ENCODE results near the gene RIPPLY3.

The RIPPLY3 gene

GRCh38 chr21:37005548-37006485 lies 685 bp upstream of the RIPPLY3 start:
- TF ChIP-seq FOXA1 (IDR thresholded peaks at IDR 0.05) = no peak
- no peak for TF ChIP-seq FOXM1 (IDR thresholded peaks at IDR 0.05; ENCODE audit: borderline replicate concordance)
- ChIA-PET CTCF (no interaction called here), POLR2A (no interaction called here)
- DNase-seq (ENCODE audit: extremely low spot score) = no peak

GRCh38 chr21:37008724-37009123 lies 2.2 kb downstream of the RIPPLY3 start:
- DNase-seq (ENCODE audit: extremely low spot score) = no peak
- ChIA-PET CTCF (interaction anchor here (1.5 kb wide), 1 partner anchor 19 kb away, joined by 4 read pairs; no protein-coding TSS in a partner anchor), POLR2A (no interaction called here)
- TF ChIP-seq SP1 (IDR thresholded peaks at IDR 0.05) = no peak
- TF ChIP-seq ARNT (IDR thresholded peaks at IDR 0.05) = no peak
- TF ChIP-seq CTBP1 (IDR thresholded peaks at IDR 0.05; ENCODE audit: borderline replicate concordance) = no peak
- no peak for TF ChIP-seq TARDBP (IDR thresholded peaks at IDR 0.05)
- no peak for TF ChIP-seq ZNF384 (IDR thresholded peaks at IDR 0.05)
- TF ChIP-seq, protein P1, sequence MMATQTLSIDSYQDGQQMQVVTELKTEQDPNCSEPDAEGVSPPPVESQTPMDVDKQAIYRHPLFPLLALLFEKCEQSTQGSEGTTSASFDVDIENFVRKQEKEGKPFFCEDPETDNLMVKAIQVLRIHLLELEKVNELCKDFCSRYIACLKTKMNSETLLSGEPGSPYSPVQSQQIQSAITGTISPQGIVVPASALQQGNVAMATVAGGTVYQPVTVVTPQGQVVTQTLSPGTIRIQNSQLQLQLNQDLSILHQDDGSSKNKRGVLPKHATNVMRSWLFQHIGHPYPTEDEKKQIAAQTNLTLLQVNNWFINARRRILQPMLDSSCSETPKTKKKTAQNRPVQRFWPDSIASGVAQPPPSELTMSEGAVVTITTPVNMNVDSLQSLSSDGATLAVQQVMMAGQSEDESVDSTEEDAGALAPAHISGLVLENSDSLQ (IDR thresholded peaks at IDR 0.05) = no peak
- TF ChIP-seq FOXM1 (IDR thresholded peaks at IDR 0.05; ENCODE audit: borderline replicate concordance) = no peak
- no peak for TF ChIP-seq BHLHE40 (IDR thresholded peaks at IDR 0.05; ENCODE audit: borderline replicate concordance)
- TF ChIP-seq FOXK2 (IDR thresholded peaks at IDR 0.05) = no peak
- no peak for TF ChIP-seq NFRKB (IDR thresholded peaks at IDR 0.05)
- no peak for TF ChIP-seq L3MBTL2 (conservative IDR thresholded peaks at IDR 0.05)
- TF ChIP-seq ELF4 (IDR thresholded peaks at IDR 0.05) = no peak
- no peak for TF ChIP-seq LEF1 (IDR thresholded peaks at IDR 0.05; ENCODE audit: borderline replicate concordance)
- no peak for TF ChIP-seq SUZ12 (IDR thresholded peaks at IDR 0.05)
- TF ChIP-seq FOXA1 (IDR thresholded peaks at IDR 0.05) = no peak
- no peak for TF ChIP-seq HDGF (IDR thresholded peaks at IDR 0.05; ENCODE audit: borderline replicate concordance)

DNA sequence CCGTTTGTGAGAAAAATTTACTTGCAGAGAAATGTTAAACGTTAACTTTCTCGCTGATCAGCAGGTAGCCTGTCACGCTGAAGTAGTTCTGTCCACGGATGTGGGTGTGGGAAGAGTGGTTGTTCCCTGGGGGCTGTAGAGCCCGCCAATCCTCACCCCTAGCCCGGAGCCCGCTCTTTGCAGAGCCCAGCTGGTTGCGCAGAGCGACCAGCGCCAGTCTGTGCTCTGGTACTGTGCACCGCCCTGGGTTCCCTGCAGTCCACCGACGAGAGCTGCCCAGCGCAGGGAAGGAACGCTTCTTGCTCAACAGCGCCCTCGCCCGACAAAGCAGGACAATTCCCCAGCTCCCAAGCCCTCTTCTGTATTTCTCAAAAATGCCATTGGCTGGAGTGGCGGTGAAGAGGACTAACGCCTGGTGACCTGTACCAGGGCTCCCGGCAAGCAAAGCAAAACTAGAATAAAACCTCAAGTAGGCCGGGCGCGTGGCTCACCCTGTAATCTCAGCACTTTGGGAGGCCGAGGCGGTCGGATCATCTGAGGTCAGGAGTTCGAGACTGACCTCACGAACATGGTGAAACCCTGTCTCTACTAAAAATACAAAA lies 3.3 kb downstream of the RIPPLY3 start:
- TF ChIP-seq ARNT (IDR thresholded peaks at IDR 0.05) (0 out of 2 replicates have a peak, but pooled peaks have one; percentile 7), FOXA1 (IDR thresholded peaks at IDR 0.05) (no peak)
- ChIA-PET CTCF (interaction anchor here (0.8 to 1.4 kb wide), 3 partner anchors 9 to 44 kb away, joined by 3 to 6 read pairs (median 3); partner anchors contain the start of gene HLCS), POLR2A (interaction anchor here (0.6 to 2.9 kb wide), 4 partner anchors 10 to 73 kb away, joined by 3 to 9 read pairs (median 3); no protein-coding TSS in a partner anchor)
- peak; percentile 95 for DNase-seq (ENCODE audit: extremely low spot score)

- POLR2A ChIA-PET = no interaction called here
- TF ChIP-seq FOXA1 (IDR thresholded peaks at IDR 0.05) (no peak), FOXM1 (IDR thresholded peaks at IDR 0.05; ENCODE audit: borderline replicate concordance) (no peak), TARDBP (IDR thresholded peaks at IDR 0.05) (no peak)
- CTCF ChIA-PET = no interaction called here
- no peak for DNase-seq (ENCODE audit: extremely low spot score)
Measured at GRCh38 chr21:37017951-37018679, 11.6 kb downstream of the RIPPLY3 start.

DNA sequence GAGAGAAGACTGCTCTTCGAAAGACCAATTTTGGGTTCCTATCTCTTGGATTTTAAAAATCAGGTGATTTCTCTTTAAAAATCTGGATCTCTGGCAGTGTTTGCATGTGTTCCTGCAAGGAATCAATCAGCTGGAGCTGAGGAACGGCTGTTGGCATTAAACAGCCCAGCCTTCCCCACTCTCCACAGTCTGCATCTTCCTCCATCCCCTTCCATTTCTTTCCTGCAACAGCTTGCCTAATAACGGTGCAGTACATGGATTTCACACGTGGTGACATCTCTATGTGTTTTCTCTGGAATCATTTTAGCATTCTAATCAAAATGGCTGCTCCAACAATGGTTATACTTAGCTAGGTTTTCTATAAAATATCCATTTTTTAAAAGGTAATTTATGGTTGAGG lies 20.0 kb downstream of the RIPPLY3 start:
- no peak for DNase-seq (ENCODE audit: extremely low spot score)
- TF ChIP-seq L3MBTL2 (conservative IDR thresholded peaks at IDR 0.05) (no peak), CTBP1 (IDR thresholded peaks at IDR 0.05; ENCODE audit: borderline replicate concordance) (no peak), ARNT (IDR thresholded peaks at IDR 0.05) (no peak), LEF1 (IDR thresholded peaks at IDR 0.05; ENCODE audit: borderline replicate concordance) (no peak), HDGF (IDR thresholded peaks at IDR 0.05; ENCODE audit: borderline replicate concordance) (no peak), FOXM1 (IDR thresholded peaks at IDR 0.05; ENCODE audit: borderline replicate concordance) (no peak), ELF4 (IDR thresholded peaks at IDR 0.05) (no peak), ZNF384 (IDR thresholded peaks at IDR 0.05) (no peak), BHLHE40 (IDR thresholded peaks at IDR 0.05; ENCODE audit: borderline replicate concordance) (no peak), SUZ12 (IDR thresholded peaks at IDR 0.05) (no peak), TARDBP (IDR thresholded peaks at IDR 0.05) (no peak), FOXK2 (IDR thresholded peaks at IDR 0.05) (no peak), SP1 (IDR thresholded peaks at IDR 0.05) (no peak)
- TF ChIP-seq, protein P1 (IDR thresholded peaks at IDR 0.05) = no peak
- CTCF ChIA-PET = no interaction called here
- POLR2A ChIA-PET = no interaction called here

DNA sequence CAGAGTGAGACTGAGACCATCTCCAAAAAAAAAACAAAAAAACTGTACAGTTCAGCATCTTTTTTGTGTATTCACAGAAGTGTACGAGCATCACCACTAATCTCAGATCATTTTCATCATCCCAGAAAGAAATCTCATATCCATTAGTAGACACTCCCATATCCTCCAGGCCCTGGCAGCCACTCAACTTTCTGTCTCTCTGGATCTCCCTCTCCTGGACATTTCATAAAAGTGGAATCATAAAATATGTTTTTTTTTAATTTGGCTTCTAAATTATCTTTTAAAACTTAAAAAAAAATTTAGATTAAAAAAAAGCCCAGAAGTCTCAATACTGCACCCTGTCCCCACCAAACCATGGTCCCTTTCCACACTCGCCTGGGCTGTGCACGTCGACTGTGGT lies 22.1 kb downstream of the RIPPLY3 start:
- no peak for DNase-seq (ENCODE audit: extremely low spot score)
- CTCF ChIA-PET = no interaction called here
- TF ChIP-seq CTBP1 (IDR thresholded peaks at IDR 0.05; ENCODE audit: borderline replicate concordance) (no peak), TARDBP (IDR thresholded peaks at IDR 0.05) (no peak), ELF4 (IDR thresholded peaks at IDR 0.05) (no peak), BHLHE40 (IDR thresholded peaks at IDR 0.05; ENCODE audit: borderline replicate concordance) (no peak), FOXM1 (IDR thresholded peaks at IDR 0.05; ENCODE audit: borderline replicate concordance) (no peak), ARNT (IDR thresholded peaks at IDR 0.05) (no peak), HDGF (IDR thresholded peaks at IDR 0.05; ENCODE audit: borderline replicate concordance) (no peak), ZNF384 (IDR thresholded peaks at IDR 0.05) (no peak), LEF1 (IDR thresholded peaks at IDR 0.05; ENCODE audit: borderline replicate concordance) (no peak), SUZ12 (IDR thresholded peaks at IDR 0.05) (no peak)
- POLR2A ChIA-PET = no interaction called here
